ENCODE data around the gene SYCP2L. TPM values are rescaled to one million over a fixed set of nuclear protein-coding genes. Genes with fewer than 3 reads are reported as not detected.

SYCP2L gene
- polyA plus RNA-seq, 2 of the 4 experiments (the other 2 are of a cell fraction): 2.6 to 13.5 TPM

GRCh38 chr6:11012295-11012754 lies 125.5 kb downstream of the SYCP2L start (continued):
- TF ChIP-seq, protein P1, sequence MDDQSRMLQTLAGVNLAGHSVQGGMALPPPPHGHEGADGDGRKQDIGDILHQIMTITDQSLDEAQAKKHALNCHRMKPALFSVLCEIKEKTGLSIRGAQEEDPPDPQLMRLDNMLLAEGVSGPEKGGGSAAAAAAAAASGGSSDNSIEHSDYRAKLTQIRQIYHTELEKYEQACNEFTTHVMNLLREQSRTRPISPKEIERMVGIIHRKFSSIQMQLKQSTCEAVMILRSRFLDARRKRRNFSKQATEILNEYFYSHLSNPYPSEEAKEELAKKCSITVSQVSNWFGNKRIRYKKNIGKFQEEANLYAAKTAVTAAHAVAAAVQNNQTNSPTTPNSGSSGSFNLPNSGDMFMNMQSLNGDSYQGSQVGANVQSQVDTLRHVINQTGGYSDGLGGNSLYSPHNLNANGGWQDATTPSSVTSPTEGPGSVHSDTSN (IDR thresholded peaks at IDR 0.05): no peak
- TF ChIP-seq RNF2 (IDR thresholded peaks at IDR 0.05; ENCODE audit: borderline replicate concordance, low read depth): no peak
- no peak; the same call in 1 of the 2 replicates for TF ChIP-seq JUNB (IDR thresholded peaks at IDR 0.05)
- TF ChIP-seq, protein P2, sequence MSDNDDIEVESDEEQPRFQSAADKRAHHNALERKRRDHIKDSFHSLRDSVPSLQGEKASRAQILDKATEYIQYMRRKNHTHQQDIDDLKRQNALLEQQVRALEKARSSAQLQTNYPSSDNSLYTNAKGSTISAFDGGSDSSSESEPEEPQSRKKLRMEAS (IDR thresholded peaks at IDR 0.05): no peak
- no peak for TF ChIP-seq ZC3H11A (IDR thresholded peaks at IDR 0.05)
- TF ChIP-seq FOSB (CRISPR knock-in tag; IDR thresholded peaks at IDR 0.05): no peak
- TF ChIP-seq JUN (IDR thresholded peaks at IDR 0.05): no peak
- TF ChIP-seq TP53 (CRISPR knock-in tag; IDR thresholded peaks at IDR 0.05): no peak

DNA sequence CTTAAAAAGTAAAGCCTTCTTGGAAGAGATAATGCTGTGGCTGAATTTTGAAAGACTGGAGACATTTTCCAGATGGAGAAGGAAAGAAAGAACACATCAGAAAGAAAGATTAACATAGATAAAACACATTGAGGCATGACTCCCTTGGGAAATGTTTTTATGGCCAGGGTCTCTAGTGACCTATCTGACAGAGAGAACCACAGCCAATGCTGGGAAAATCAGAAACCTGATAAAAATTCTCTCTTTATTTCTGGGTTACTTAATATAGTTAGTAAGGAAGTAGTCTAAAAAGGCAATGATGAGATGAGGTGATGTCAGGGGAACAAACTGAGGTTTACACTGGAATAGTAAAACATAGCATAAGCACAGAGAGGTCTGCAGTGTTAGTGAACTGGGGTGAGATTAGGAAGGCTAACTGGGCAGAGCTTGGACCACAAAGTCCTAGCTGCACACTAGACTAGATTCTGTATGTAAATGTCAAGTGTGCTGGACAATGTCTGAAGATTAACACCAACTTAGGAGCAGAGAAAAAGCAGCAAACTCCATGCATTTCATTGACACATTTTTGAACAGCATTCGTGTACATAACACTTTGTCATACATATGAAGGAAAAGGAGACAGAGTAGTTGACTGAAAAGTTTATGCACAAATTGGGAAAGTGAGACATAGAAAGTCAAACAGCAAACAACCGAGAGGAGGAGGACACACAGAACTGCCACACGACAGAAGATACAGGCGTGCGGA lies 126.3 kb downstream of the SYCP2L start:
- DNase-seq (ENCODE audit: low read depth in 1 of 2, low spot score in 1 of 2) (no peak), ATAC-seq (no peak), FAIRE-seq (no peak)
- Histone ChIP-seq H3K9me3 (no peaks in the 10 kb centered on the region), H3K4me2 (peak overlapping the region; percentile 54), H3K4me1 (peaks cover 51% of the 10 kb centered on the region), H3K4me3 (no peak overlapping the region), H3K27ac (peak overlapping the region; percentile 4 to 29; a peak in 3 of 6 replicates)
- ChIA-PET POLR2A (no interaction called here), CTCF (interaction anchor here (1.8 to 1.9 kb wide), 2 partner anchors 8 to 33 kb away, joined by 7 read pairs; no protein-coding TSS in a partner anchor)
- TF ChIP-seq FOXS1 (CRISPR knock-in tag; IDR thresholded peaks at IDR 0.05): no peak
- WGBS (ENCODE audit: missing lambda C conversion rate): 87% methylated on average over 5 of the region's 5 CpGs

DNA sequence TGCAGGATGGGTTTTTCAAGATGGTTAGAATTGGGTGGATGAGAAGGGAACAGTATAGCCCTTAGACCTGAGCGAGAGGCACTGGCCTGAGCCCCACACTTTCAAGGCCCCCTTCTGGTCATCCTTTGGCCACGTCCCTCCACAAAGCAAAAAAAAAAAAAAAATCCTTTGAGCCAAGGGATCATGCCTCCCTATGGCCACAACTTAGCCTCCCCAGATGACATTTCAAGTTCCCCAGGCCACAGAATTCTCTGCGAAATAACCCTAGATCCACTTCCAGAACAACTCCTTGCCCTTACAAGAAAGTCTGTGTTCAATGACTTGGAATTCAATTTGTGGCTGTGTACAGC lies 126.8 kb downstream of the SYCP2L start:
- no peak overlapping the region; a peak in 1 of 6 replicates for H3K27ac ChIP-seq
- peak in 1 of 2 experiments; percentile 28; a peak in 3 of 6 replicates for ATAC-seq
- peaks cover 45% of the 10 kb centered on the region for H3K4me1 ChIP-seq
- CTCF ChIA-PET: no interaction called here
- H3K4me3 ChIP-seq: no peak overlapping the region
- no peaks in the 10 kb centered on the region for H3K9me3 ChIP-seq
- H3K4me2 ChIP-seq: 0 out of 3 replicates have a peak overlapping the region, but pooled peaks have one; percentile 54
- WGBS (ENCODE audit: missing lambda C conversion rate): 82% methylated on average over 3 of the region's 3 CpGs
- TF ChIP-seq USF2 (IDR thresholded peaks at IDR 0.05): no peak
- no peak for TF ChIP-seq ZC3H11A (IDR thresholded peaks at IDR 0.05)
- TF ChIP-seq JUNB (IDR thresholded peaks at IDR 0.05): no peak
- TF ChIP-seq JUN (IDR thresholded peaks at IDR 0.05): no peak
- FAIRE-seq: no peak
- no peak for DNase-seq (ENCODE audit: low read depth in 1 of 2, low spot score in 1 of 2)
- POLR2A ChIA-PET: no interaction called here

DNA sequence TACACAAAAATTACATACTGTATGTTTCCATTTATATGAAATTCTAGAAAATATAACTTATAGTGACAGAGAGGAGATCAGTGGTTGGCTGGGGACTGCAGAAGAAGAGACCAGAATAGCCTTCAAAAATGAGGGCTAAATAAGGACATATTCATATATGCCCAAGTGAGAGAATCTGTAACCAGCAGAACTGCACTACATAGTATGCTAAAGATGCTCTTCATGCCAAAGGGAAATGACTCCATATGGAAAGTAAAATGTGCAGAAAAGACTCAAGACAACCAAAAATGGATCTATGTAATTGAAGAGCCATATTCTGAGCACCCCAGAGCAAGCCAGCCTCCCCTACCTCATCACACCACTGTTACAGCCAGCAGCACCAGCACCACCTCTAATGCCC lies 128.2 kb downstream of the SYCP2L start:
- ATAC-seq (no peak), DNase-seq (ENCODE audit: low read depth in 1 of 2, low spot score in 1 of 2) (no peak), FAIRE-seq (no peak)
- ChIA-PET POLR2A (no interaction called here), CTCF (interaction anchor here (0.8 kb wide), 1 partner anchor 27 kb away, joined by 3 read pairs; no protein-coding TSS in a partner anchor)
- H3K4me3 ChIP-seq: no peak overlapping the region
- no peaks in the 10 kb centered on the region for H3K9me3 ChIP-seq
- H3K27ac ChIP-seq: no peak overlapping the region
- TF ChIP-seq SREBF2 (IDR thresholded peaks at IDR 0.05) (no peak), RAD21 (conservative IDR thresholded peaks at IDR 0.05 in 1 of 2, IDR thresholded peaks at IDR 0.05 in 1 of 2) (no peak), NFE2L2 (conservative IDR thresholded peaks at IDR 0.05; ENCODE audit: low read length) (no peak), EHF (CRISPR knock-in tag; IDR thresholded peaks at IDR 0.05) (no peak), PHF8 (IDR thresholded peaks at IDR 0.05; ENCODE audit: borderline replicate concordance, low read depth) (no peak)
- H3K4me2 ChIP-seq: no peak overlapping the region
- peaks cover 31% of the 10 kb centered on the region for H3K4me1 ChIP-seq

DNA sequence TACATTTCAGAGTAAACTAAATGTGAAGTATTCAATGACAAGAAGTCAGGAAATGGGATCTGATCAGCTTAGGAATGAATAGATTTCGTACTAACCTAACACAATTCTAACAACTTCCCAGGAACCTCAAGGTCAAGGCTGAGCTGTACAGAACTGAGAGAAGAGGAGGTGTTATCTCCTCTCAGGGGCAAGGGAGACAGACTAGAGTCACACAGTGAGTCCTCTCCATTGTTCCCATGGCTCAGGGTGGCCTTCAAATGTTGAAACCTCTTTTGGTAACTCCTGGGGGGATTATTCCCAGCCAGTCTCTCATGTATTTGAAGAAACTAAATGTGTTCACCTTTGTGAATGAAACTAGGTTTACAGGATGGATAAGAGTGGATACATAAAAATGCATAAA lies 129.6 kb downstream of the SYCP2L start:
- H3K4me1 ChIP-seq: peaks cover 19% of the 10 kb centered on the region
- H3K4me2 ChIP-seq: no peak overlapping the region
- POLR2A ChIA-PET: no interaction called here
- H3K27ac ChIP-seq: no peak overlapping the region
- TF ChIP-seq HOXB13 (CRISPR knock-in tag; IDR thresholded peaks at IDR 0.05; ENCODE audit: low read depth) (no peak), ZSCAN20 (CRISPR knock-in tag; IDR thresholded peaks at IDR 0.05) (no peak), POLR2AphosphoS2 (conservative IDR thresholded peaks at IDR 0.05; ENCODE audit: low read length) (no peak)
- 95% methylated on average over 1 of the region's 1 CpG for WGBS (ENCODE audit: missing lambda C conversion rate)
- CTCF ChIA-PET: interaction anchor here (1.1 to 1.2 kb wide), 2 partner anchors 11 to 18 kb away, joined by 3 to 4 read pairs; no protein-coding TSS in a partner anchor
- no peak overlapping the region for H3K4me3 ChIP-seq
- no peaks in the 10 kb centered on the region for H3K9me3 ChIP-seq
- no peak for FAIRE-seq
- DNase-seq (ENCODE audit: low read depth in 1 of 2, low spot score in 1 of 2): no peak
- no peak for ATAC-seq

Measured in A549 (cell line).